AG09309 (cell line): Measurements from ENCODE around the gene LAMP1.
"Not testable (repeated sequence)": the region's sequence is repeated elsewhere in the genome, so short reads cannot be mapped to it uniquely, and the experiment has no call there.

Experiments used
- DNase-seq: peaks from one replicate; pipeline ENCODE4 v3.0.0-alpha.2; 2010; ENCODE audit warnings: low read depth
- H3K4me3 ChIP-seq: 2 replicates; pipeline ENCODE4 v1.5.1; 2011; ENCODE audit warnings: mild to moderate bottlenecking, low read depth, low read length, moderate library complexity; ENCODE audit not compliant: control insufficient read depth
- CTCF ChIP-seq: IDR thresholded peaks from 2 replicates; pipeline ENCODE4 v1.5.1; 2011; ENCODE audit warnings: mild to moderate bottlenecking, low read depth, low read length, inconsistent platforms; ENCODE audit not compliant: insufficient read depth, control insufficient read depth; ENCODE audit errors: missing control alignments

LAMP1 gene

GRCh38 chr13:113337556-113337955 lies 40.5 kb downstream of the LAMP1 start:
- H3K4me3 ChIP-seq: no peak overlapping the region
- no peak for DNase-seq
- no peak for TF ChIP-seq CTCF

GRCh38 chr13:113337976-113338375 lies 40.9 kb downstream of the LAMP1 start:
- TF ChIP-seq CTCF: no peak
- DNase-seq: no peak
- H3K4me3 ChIP-seq: no peak overlapping the region

- TF ChIP-seq CTCF: no peak
- DNase-seq: no peak
- H3K4me3 ChIP-seq: no peak overlapping the region
These were observed 41.4 kb downstream of the LAMP1 start for GRCh38 chr13:113338451-113338850.

GRCh38 chr13:113342820-113343691 lies 46.0 kb downstream of the LAMP1 start:
- H3K4me3 ChIP-seq: no peak overlapping the region
- no peak for DNase-seq
- no peak for TF ChIP-seq CTCF

- no peak for DNase-seq
- no peak for TF ChIP-seq CTCF
- no peak overlapping the region for H3K4me3 ChIP-seq
These were observed 46.6 kb downstream of the LAMP1 start for GRCh38 chr13:113343692-113343968.

- no peak for DNase-seq
- no peak overlapping the region for H3K4me3 ChIP-seq
- no peak for TF ChIP-seq CTCF
These were observed 48.4 kb downstream of the LAMP1 start for GRCh38 chr13:113345486-113345885.

GRCh38 chr13:113347736-113348225 lies 50.7 kb downstream of the LAMP1 start:
- H3K4me3 ChIP-seq, DNase-seq: not testable (repeated sequence)
